Thyroid gland (tissue), 4 donors: ENCODE results near the gene GPHA2. TPM values are rescaled to one million over a fixed set of nuclear protein-coding genes. Genes with fewer than 3 reads are reported as not detected.
A peak's percentile ranks its signal among the peaks of the same experiment; 100 is the strongest.

Experiments
- DNase-seq, 2 donors: peaks; one replicate each; pipeline ENCODE4 v3.0.0-alpha.2; 2019
- H3K27ac ChIP-seq, 3 donors: fragments of 200-600 bp; sonication (generic); 1 replicate in 2 of 3; 2 replicates in 1 of 3; pipeline ENCODE4 v1.5.1; 2016 to 2019; ENCODE audit warnings: mild to moderate bottlenecking in 1 of 3, moderate library complexity in 1 of 3
- H3K27me3 ChIP-seq: fragments of 200-600 bp; sonication (generic); one replicate; pipeline ENCODE4 v1.5.1; 2019
- H3K36me3 ChIP-seq, 2 donors: fragments of 200-600 bp; sonication (generic); one replicate each; pipeline ENCODE4 v1.5.1; 2016 to 2019
- H3K4me1 ChIP-seq, 2 donors: fragments of 200-600 bp; sonication (generic); one replicate each; pipeline ENCODE4 v1.5.1; 2017 to 2019
- H3K4me3 ChIP-seq, 3 donors: fragments of 200-600 bp; sonication (generic); replicated peaks in 1 of 3; 1 replicate in 2 of 3; 2 replicates in 1 of 3; pipeline ENCODE4 v1.5.1; 2016; ENCODE audit warnings: mild to moderate bottlenecking in 1 of 3
- H3K9me3 ChIP-seq: fragments of 200-600 bp; sonication (generic); one replicate; pipeline ENCODE4 v1.5.1; 2017
- CTCF ChIP-seq, 6 experiments: fragments of 200-600 bp in 3 of 6; fragments of 450-650 bp in 3 of 6; sonication (generic) in 3 of 6; IDR thresholded peaks; one replicate each; pipeline ENCODE4 v1.5.1; 2016 to 2019; ENCODE audit warnings: antibody characterized with exemption in 6 of 6, mild to moderate bottlenecking in 2 of 6, inconsistent platforms in 1 of 6, moderate library complexity in 1 of 6
- POLR2A ChIP-seq, 2 donors: fragments of 450-650 bp; IDR thresholded peaks; one replicate each; pipeline ENCODE4 v1.6.1; 2017; ENCODE audit warnings: antibody characterized with exemption in 2 of 2, mild to moderate bottlenecking in 2 of 2, moderate library complexity in 1 of 2
- WGBS, 2 donors: methylation state at CpG; one replicate each; pipeline ENCODE4 v1.1.5; 2017; 5-methylcytosine and 5-hydroxymethylcytosine counted together
- intact Hi-C: fragments of 100-400 bp; cut with DNase I; formaldehyde crosslinking; loops from one replicate; pipeline ENCODE4 v1.15.1; 2023
- total RNA-seq, 4 donors: library from RNA; depleted of rRNA; stranded (reverse); fragments of >200 nt; gene quantifications; one replicate each; pipeline ENCODE4 v1.2.3, GENCODE V29; 2016

GPHA2 gene
- total RNA-seq, 4 donors from 2014 or later: 0.94 TPM; not detected in 3

- Histone ChIP-seq H3K27ac (no peak overlapping the region), H3K36me3 (peaks cover 0 to 2% of the 10 kb centered on the region in 2 donors), H3K9me3 (no peaks in the 10 kb centered on the region), H3K4me3 (no peak overlapping the region), H3K27me3 (no peaks in the 10 kb centered on the region), H3K4me1 (peaks cover 3 to 19% of the 10 kb centered on the region in 2 donors)
- 79 to 85% methylated on average over 5 of the region's 5 CpGs for WGBS, 2 donors
- intact Hi-C loops: loop anchor here (10.0 kb wide), 1 partner anchor 107 kb away; no protein-coding TSS in a partner anchor
- TF ChIP-seq CTCF (IDR thresholded peaks at IDR 0.05) (no peak), POLR2A (IDR thresholded peaks at IDR 0.05) (no peak)
- DNase-seq: no peak
Measured at GRCh38 chr11:64891880-64892279, 43.8 kb downstream of the GPHA2 start.

GRCh38 chr11:64891215-64891848 is 44.4 kb downstream of the GPHA2 start:
- Histone ChIP-seq H3K4me3 (no peak overlapping the region), H3K4me1 (peaks cover 3 to 19% of the 10 kb centered on the region in 2 donors)
- no peak for DNase-seq

GRCh38 chr11:64890522-64890939 is 45.2 kb downstream of the GPHA2 start:
- TF ChIP-seq POLR2A (IDR thresholded peaks at IDR 0.05) (no peak), CTCF (IDR thresholded peaks at IDR 0.05) (no peak)
- Histone ChIP-seq H3K36me3 (no peaks in the 10 kb centered on the region), H3K27ac (no peak overlapping the region), H3K9me3 (no peaks in the 10 kb centered on the region), H3K4me1 (peaks cover 3 to 19% of the 10 kb centered on the region in 2 donors), H3K4me3 (no peak overlapping the region), H3K27me3 (no peaks in the 10 kb centered on the region)
- no peak for DNase-seq
- intact Hi-C loops: loop anchor here (10.0 kb wide), 1 partner anchor 106 kb away; no protein-coding TSS in a partner anchor
- 84 to 95% methylated on average over 7 of the region's 7 CpGs for WGBS, 2 donors

More at GRCh38 chr11:64891215-64891848, 44.4 kb downstream of the GPHA2 start:
- no peaks in the 10 kb centered on the region for H3K36me3 ChIP-seq
- H3K27me3 ChIP-seq: no peaks in the 10 kb centered on the region
- intact Hi-C loops: loop anchor here (10.0 kb wide), 1 partner anchor 107 kb away; no protein-coding TSS in a partner anchor
- no peak overlapping the region for H3K27ac ChIP-seq
- TF ChIP-seq CTCF (IDR thresholded peaks at IDR 0.05) (no peak), POLR2A (IDR thresholded peaks at IDR 0.05) (no peak)
- no peaks in the 10 kb centered on the region for H3K9me3 ChIP-seq
- 92 to 95% methylated on average over 14 to 18 of the region's 25 CpGs for WGBS, 2 donors

- intact Hi-C loops: no loop called here
- H3K4me3 ChIP-seq: no peak overlapping the region
Measured at GRCh38 chr11:64888729-64889511, 46.8 kb downstream of the GPHA2 start.

More at GRCh38 chr11:64888729-64889511, 46.8 kb downstream of the GPHA2 start:
- 70 to 74% methylated on average over 6 to 7 of the region's 9 CpGs for WGBS, 2 donors
- Histone ChIP-seq H3K27me3 (no peaks in the 10 kb centered on the region), H3K36me3 (no peaks in the 10 kb centered on the region), H3K4me1 (peaks cover 3 to 16% of the 10 kb centered on the region in 2 donors), H3K27ac (no peak overlapping the region), H3K9me3 (no peaks in the 10 kb centered on the region)
- peak; percentile 58 to 67 for DNase-seq
- no peak for TF ChIP-seq CTCF (IDR thresholded peaks at IDR 0.05)
- TF ChIP-seq POLR2A (IDR thresholded peaks at IDR 0.05): no peak
